Medulla oblongata (tissue), 1 donor: ENCODE data around the gene PAFAH2.
"Not testable (repeated sequence)": the region's sequence is repeated elsewhere in the genome, so short reads cannot be mapped to it uniquely, and the experiment has no call there.

Source experiments
- DNase-seq: peaks from one replicate; pipeline ENCODE4 v3.0.0-alpha.2; 2015; ENCODE audit errors: extremely low spot score

PAFAH2 gene

GRCh38 chr1:25985171-25985570 is 12.7 kb downstream of the PAFAH2 start:
- no peak for DNase-seq

- DNase-seq: no peak
These were observed 18.7 kb downstream of the PAFAH2 start for GRCh38 chr1:25979210-25979609.

- DNase-seq: no peak
These were observed 19.5 kb downstream of the PAFAH2 start for GRCh38 chr1:25978403-25978802.

GRCh38 chr1:25977801-25978200 is 20.1 kb downstream of the PAFAH2 start:
- no peak for DNase-seq

- DNase-seq: no peak
These were observed 24.1 kb downstream of the PAFAH2 start for GRCh38 chr1:25973610-25974321.

GRCh38 chr1:25971811-25972180 is 26.1 kb downstream of the PAFAH2 start:
- no peak for DNase-seq

GRCh38 chr1:25971066-25971810 is 26.6 kb downstream of the PAFAH2 start:
- peak; percentile 14 for DNase-seq

- DNase-seq: no peak
These were observed 30.6 kb downstream of the PAFAH2 start for GRCh38 chr1:25967308-25967707.

- no peak for DNase-seq
These were observed 38.3 kb downstream of the PAFAH2 start for GRCh38 chr1:25959611-25960010.

- no peak for DNase-seq
These were observed 39.4 kb downstream of the PAFAH2 start for GRCh38 chr1:25958465-25958864.

- no peak for DNase-seq
These were observed 42.3 kb downstream of the PAFAH2 start for GRCh38 chr1:25955553-25955952.

- DNase-seq: no peak
These were observed 43.5 kb downstream of the PAFAH2 start for GRCh38 chr1:25954282-25954938.

GRCh38 chr1:25952841-25953401 is 44.9 kb downstream of the PAFAH2 start:
- DNase-seq: no peak

GRCh38 chr1:25948641-25949040 is 49.2 kb downstream of the PAFAH2 start:
- DNase-seq: no peak

GRCh38 chr1:25947027-25947426 is 50.8 kb downstream of the PAFAH2 start:
- no peak for DNase-seq

GRCh38 chr1:25945761-25946160 is 52.1 kb downstream of the PAFAH2 start:
- DNase-seq: no peak

- no peak for DNase-seq
These were observed 52.9 kb downstream of the PAFAH2 start for GRCh38 chr1:25944986-25945385.

GRCh38 chr1:25943511-25943910 is 54.4 kb downstream of the PAFAH2 start:
- DNase-seq: not testable (repeated sequence)

- no peak for DNase-seq
These were observed 60.9 kb downstream of the PAFAH2 start for GRCh38 chr1:25936947-25937346.

- DNase-seq: no peak
These were observed 64.1 kb downstream of the PAFAH2 start for GRCh38 chr1:25933479-25934365.

GRCh38 chr1:25932811-25933400 is 65.0 kb downstream of the PAFAH2 start:
- DNase-seq: not testable (repeated sequence)
